DOHH2 (cell line): ENCODE data around the gene RNF26.

Source experiments
- H3F3A ChIP-seq: fragments of 200-600 bp; sonication (generic), shearing (Covaris generic); 2 replicates; pipeline ENCODE4 v1.6.0; 2016; ENCODE audit warnings: antibody characterized with exemption, mild to moderate bottlenecking; ENCODE audit not compliant: control insufficient read depth, insufficient read depth
- H3K27ac ChIP-seq: fragments of 200-600 bp; sonication (generic); 2 replicates; pipeline ENCODE4 v1.5.1; 2014; ENCODE audit warnings: low read depth, mild to moderate bottlenecking, low read length, moderate library complexity
- H3K27me3 ChIP-seq: fragments of 200-600 bp; sonication (generic); 2 replicates; pipeline ENCODE4 v1.6.1; 2014; ENCODE audit warnings: mild to moderate bottlenecking, low read length, mixed read lengths; ENCODE audit not compliant: control insufficient read depth
- H3K36me3 ChIP-seq: fragments of 200-600 bp; sonication (generic); 2 replicates; pipeline ENCODE4 v1.6.1; 2014; ENCODE audit warnings: mild to moderate bottlenecking, low read length, moderate library complexity, mixed read lengths; ENCODE audit not compliant: control insufficient read depth
- H3K4me1 ChIP-seq: fragments of 200-600 bp; sonication (generic); 2 replicates; pipeline ENCODE4 v1.6.1; 2014; ENCODE audit warnings: mild to moderate bottlenecking, low read length, mixed read lengths; ENCODE audit not compliant: control insufficient read depth
- H3K4me2 ChIP-seq: fragments of 200-600 bp; sonication (generic); 2 replicates; pipeline ENCODE4 v1.6.0; 2014; ENCODE audit warnings: mild to moderate bottlenecking, low read length, moderate library complexity
- H3K4me3 ChIP-seq: fragments of 200-600 bp; sonication (generic); 2 replicates; pipeline ENCODE4 v1.5.1; 2014; ENCODE audit warnings: mild to moderate bottlenecking, low read length, mixed read lengths
- H3K79me2 ChIP-seq: fragments of 200-600 bp; sonication (generic); 2 replicates; pipeline ENCODE4 v1.6.1; 2014; ENCODE audit warnings: mild to moderate bottlenecking, low read length, mixed read lengths; ENCODE audit not compliant: control insufficient read depth
- H3K9me2 ChIP-seq: fragments of 200-600 bp; sonication (generic); replicated peaks from 2 replicates; pipeline ENCODE4 v1.6.1; 2014; ENCODE audit warnings: mild to moderate bottlenecking, low read length, mixed read lengths; ENCODE audit not compliant: control insufficient read depth
- H3K9me3 ChIP-seq: fragments of 200-600 bp; sonication (generic); 2 replicates; pipeline ENCODE4 v1.6.1; 2014; ENCODE audit warnings: antibody characterized with exemption, low read length, mixed read lengths; ENCODE audit not compliant: control insufficient read depth, insufficient read depth
- H4K20me1 ChIP-seq: fragments of 200-600 bp; sonication (generic); 2 replicates; pipeline ENCODE4 v1.6.0; 2014; ENCODE audit warnings: low read depth, mild to moderate bottlenecking, antibody characterized with exemption, low read length, moderate library complexity; ENCODE audit not compliant: control insufficient read depth, insufficient read depth
- CTCF ChIP-seq: fragments of 200-600 bp; sonication (generic); IDR thresholded peaks from one replicate; pipeline ENCODE4 v1.5.1; 2014; ENCODE audit warnings: antibody characterized with exemption, mild to moderate bottlenecking, low read depth, low read length; ENCODE audit not compliant: poor library complexity, severe bottlenecking
- EZH2phosphoT487 ChIP-seq: fragments of 200-600 bp; sonication (generic); IDR thresholded peaks from 2 replicates; pipeline ENCODE4 v1.6.1; 2017; ENCODE audit warnings: borderline replicate concordance, mild to moderate bottlenecking, antibody characterized with exemption, low read length, moderate library complexity, mixed read lengths

Gene RNF26

GRCh38 chr11:119384332-119384731 is 50.0 kb downstream of the RNF26 start:
- Histone ChIP-seq H3K27ac (no peak overlapping the region), H3K9me2 (no peaks in the 10 kb centered on the region), H3K9me3 (no peaks in the 10 kb centered on the region), H3K27me3 (peaks cover 6% of the 10 kb centered on the region; the same call in 1 of the 2 replicates), H3K36me3 (no peaks in the 10 kb centered on the region), H4K20me1 (no peaks in the 10 kb centered on the region), H3K4me3 (no peak overlapping the region), H3K79me2 (no peaks in the 10 kb centered on the region), H3K4me1 (peaks cover 23% of the 10 kb centered on the region), H3K4me2 (no peak overlapping the region), H3F3A (peaks cover 3% of the 10 kb centered on the region; the same call in 1 of the 2 replicates)
- TF ChIP-seq EZH2phosphoT487 (no peak), CTCF (no peak)
